ENCODE data around the gene SORBS1.

GRCh38 chr10:95382174-95382573, 179.0 kb downstream of the SORBS1 start:
- TF ChIP-seq CTCF (conservative IDR thresholded peaks at IDR 0.05) (no peak), ZFX (IDR thresholded peaks at IDR 0.05) (no peak)

Data from C4-2B (cell line).